GM19452 (cell line): ENCODE data around the gene FBXO22.
"Not testable (repeated sequence)": the region's sequence is repeated elsewhere in the genome, so short reads cannot be mapped to it uniquely, and the experiment has no call there.

Experiments used
- ATAC-seq: cut with Tn5 transposase; IDR thresholded peaks from one replicate; pipeline ENCODE4 v1.9.1; 2021; ENCODE audit not compliant: unreplicated experiment

FBXO22 gene

GRCh38 chr15:75903331-75904239 lies at the start of gene FBXO22:
FBXO22 (plus strand) TSS chr15:75903878; CDS start chr15:75903964, 86 bp downstream.
- ATAC-seq: peak; percentile 93

GRCh38 chr15:75857886-75858285 lies 45.8 kb upstream of the FBXO22 start:
- ATAC-seq: no peak

- ATAC-seq: no peak
These were observed 41.8 kb upstream of the FBXO22 start for GRCh38 chr15:75861750-75862402.

GRCh38 chr15:75862796-75863195 lies 40.9 kb upstream of the FBXO22 start:
- ATAC-seq: no peak

- ATAC-seq: no peak
These were observed 39.2 kb upstream of the FBXO22 start for GRCh38 chr15:75864213-75865059.

GRCh38 chr15:75866045-75866444 lies 37.6 kb upstream of the FBXO22 start:
- ATAC-seq: not testable (repeated sequence)

GRCh38 chr15:75866916-75867315 lies 36.8 kb upstream of the FBXO22 start:
- no peak for ATAC-seq

- no peak for ATAC-seq
These were observed 36.2 kb upstream of the FBXO22 start for GRCh38 chr15:75867449-75867848.

- no peak for ATAC-seq
These were observed 35.7 kb upstream of the FBXO22 start for GRCh38 chr15:75868019-75868418.

GRCh38 chr15:75869446-75869845 lies 34.2 kb upstream of the FBXO22 start:
- ATAC-seq: no peak

GRCh38 chr15:75871589-75871988 lies 32.1 kb upstream of the FBXO22 start:
- not testable (repeated sequence) for ATAC-seq

GRCh38 chr15:75872403-75872990 lies 31.2 kb upstream of the FBXO22 start:
- no peak for ATAC-seq

GRCh38 chr15:75884041-75884440 lies 19.6 kb upstream of the FBXO22 start:
- no peak for ATAC-seq

- ATAC-seq: no peak
These were observed 16.5 kb upstream of the FBXO22 start for GRCh38 chr15:75887178-75887577.

- no peak for ATAC-seq
These were observed 11.8 kb upstream of the FBXO22 start for GRCh38 chr15:75891895-75892294.

- no peak for ATAC-seq
These were observed 7.9 kb upstream of the FBXO22 start for GRCh38 chr15:75895731-75896130.

- no peak for ATAC-seq
These were observed 3.1 kb upstream of the FBXO22 start for GRCh38 chr15:75900577-75900976.

- no peak for ATAC-seq
These were observed 1.5 kb upstream of the FBXO22 start for GRCh38 chr15:75902129-75902557.

GRCh38 chr15:75905231-75905630 lies 1.6 kb downstream of the FBXO22 start:
- no peak for ATAC-seq

- not testable (repeated sequence) for ATAC-seq
These were observed 6.7 kb downstream of the FBXO22 start for GRCh38 chr15:75910355-75910754.

GRCh38 chr15:75916978-75917377 lies 13.3 kb downstream of the FBXO22 start:
- ATAC-seq: no peak
